GM21447 (cell line): ENCODE results near the gene DDT.
"Not testable (repeated sequence)": the region's sequence is repeated elsewhere in the genome, so short reads cannot be mapped to it uniquely, and the experiment has no call there.

ENCODE experiments used
- ATAC-seq: cut with Tn5 transposase; IDR thresholded peaks from one replicate; pipeline ENCODE4 v1.9.1; 2021; ENCODE audit not compliant: unreplicated experiment

DDT gene

GRCh38 chr22:23974345-23974744, at the start of gene DDT:
Gene DDT, minus strand, starts transcription at chr22:23974441. Its CDS starts 27 bp downstream, at chr22:23974414.
- ATAC-seq, result peak; percentile 84

DNA sequence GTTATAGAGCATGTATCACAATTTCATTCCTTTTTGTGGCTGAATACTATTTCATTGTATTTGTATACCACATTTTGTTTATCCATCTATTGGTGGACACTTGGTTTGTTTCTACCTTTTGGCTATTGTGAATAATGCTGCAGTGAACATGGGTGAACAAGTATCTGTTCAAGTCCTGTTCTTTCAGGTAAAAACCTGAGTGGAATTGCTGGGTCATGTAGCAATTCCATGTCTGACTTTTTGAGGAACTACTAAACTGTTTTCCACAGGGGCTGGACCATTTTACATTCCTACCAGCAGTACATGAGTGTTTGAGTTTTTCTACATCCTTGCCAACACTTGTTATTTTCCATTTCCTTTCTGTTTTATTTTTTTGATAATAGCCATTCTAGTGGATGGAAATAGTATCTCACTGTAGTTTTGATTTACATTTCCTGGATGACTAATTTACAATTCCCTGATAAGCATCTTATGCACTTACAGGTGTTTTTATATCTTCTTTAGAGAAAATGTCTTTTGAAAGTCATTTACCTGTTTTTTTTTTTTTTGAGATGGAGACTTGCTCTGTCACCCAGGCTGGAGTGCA, 49.1 kb upstream of the DDT start:
- ATAC-seq, result no peak

- no peak for ATAC-seq
These were observed 47.1 kb upstream of the DDT start for GRCh38 chr22:24021304-24021703.

DNA sequence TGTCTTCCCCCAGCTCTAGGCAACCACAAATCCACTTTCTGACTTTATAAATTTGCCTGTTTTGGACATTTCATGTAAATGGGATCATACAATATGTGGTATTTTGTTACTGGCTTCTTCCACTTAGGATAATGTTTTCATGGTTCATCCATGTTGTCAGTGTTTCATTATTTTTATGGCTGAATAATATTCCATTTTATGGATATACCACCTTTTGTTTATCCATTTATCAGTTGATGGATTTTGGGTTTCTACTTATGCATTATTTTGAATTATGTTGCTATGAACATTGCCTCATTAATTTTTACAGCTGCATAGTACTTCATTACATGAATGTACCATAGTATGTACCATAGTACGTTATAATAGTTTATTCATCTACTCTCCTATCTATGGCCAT, 41.9 kb upstream of the DDT start:
- ATAC-seq, result no peak

DNA sequence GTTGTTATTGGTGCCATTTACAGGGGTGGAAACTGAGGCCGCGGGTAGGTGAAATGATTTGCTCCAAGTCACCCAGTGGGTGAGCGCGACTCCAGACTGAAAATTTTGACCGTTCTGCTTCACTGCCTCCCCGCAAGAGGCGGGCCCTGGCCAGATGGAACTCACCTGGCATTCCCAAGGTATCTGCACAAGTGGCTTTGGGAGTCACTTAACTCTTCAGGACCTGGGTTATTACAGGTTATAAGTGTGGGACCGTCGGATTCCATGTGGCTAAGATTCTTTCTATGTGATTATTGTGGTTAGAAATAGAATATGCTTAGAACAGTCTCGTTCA, 37.5 kb upstream of the DDT start:
- ATAC-seq, result peak; percentile 10

- no peak for ATAC-seq
These were observed 35.8 kb upstream of the DDT start for GRCh38 chr22:24010018-24010391.

DNA sequence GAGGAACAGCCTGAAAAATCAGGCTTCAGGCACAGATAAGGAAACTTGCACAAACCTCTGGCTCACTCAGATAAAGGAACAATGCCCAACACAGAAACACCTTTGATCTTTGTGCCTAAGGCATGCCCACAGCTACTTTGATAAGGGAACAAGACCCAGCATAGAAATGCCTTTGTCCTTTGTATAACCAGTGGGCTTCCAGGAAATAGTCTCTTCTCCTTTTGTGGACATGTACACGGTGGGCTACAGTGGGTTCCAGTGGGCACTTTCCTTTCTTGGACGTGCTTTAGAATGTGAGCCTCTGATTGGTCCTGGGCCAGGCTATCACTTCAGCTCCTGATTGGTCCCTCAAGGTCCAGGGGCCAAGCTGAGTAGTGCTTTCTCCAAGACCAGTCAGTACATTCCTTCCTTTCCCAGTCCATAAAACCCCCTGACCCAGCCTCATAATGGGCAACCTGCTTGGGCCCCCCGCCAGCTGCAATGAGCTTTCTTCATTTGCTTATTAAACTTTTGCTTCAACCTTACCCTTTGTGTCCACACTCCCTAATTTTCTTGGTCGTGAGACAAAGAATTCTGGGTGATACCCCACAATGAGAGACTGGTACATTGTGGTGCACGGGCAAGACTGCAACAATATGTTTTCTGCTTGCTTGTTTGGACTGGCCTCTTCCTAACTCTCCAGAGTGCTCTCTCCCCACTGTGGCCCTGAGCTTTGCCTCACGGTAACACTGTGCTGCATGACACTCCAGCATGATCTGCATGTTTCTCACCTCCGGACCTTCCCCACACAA, 35.2 kb upstream of the DDT start:
- ATAC-seq, result no peak

DNA sequence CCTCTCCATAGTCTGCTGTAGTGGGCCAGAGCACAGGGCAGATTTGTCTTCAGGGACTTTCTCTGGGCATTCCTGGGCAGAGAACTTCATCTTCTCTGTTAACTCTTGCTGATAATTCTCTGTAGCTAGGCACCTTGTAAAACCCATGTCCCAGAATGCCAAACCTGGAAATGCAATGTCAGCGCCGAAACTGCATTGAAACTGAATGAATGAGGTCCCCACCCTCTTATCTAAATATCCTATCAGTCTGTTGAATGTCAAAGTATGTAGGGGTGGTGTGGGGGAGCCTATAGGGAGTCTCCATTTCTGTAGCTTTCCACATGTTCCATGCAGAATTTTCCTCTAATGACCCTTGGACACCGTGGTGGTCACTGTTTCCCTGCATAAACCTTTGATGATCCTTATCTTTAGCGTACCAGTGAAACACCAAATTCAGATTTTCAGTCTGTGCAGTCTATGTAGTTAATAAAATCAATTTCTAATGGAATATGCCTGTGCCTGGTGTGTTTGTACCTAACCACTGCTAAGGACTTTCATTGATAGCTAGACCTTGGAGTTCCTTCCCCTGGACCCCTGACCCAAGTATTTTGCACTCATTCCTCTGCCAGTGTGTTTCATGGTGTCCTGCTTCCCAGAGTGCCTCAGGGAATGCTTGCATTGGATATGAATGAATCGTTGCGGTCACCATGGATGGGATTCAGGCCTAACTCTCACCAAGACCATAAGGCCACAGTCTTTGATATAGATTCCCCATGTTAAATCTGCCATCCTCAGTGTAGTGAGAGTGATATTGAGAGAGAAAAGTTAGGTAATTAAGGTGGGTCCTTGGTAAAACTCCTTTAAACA, 34.4 kb upstream of the DDT start:
- no peak for ATAC-seq

GRCh38 chr22:24008022-24008283, 33.7 kb upstream of the DDT start:
- no peak for ATAC-seq

DNA sequence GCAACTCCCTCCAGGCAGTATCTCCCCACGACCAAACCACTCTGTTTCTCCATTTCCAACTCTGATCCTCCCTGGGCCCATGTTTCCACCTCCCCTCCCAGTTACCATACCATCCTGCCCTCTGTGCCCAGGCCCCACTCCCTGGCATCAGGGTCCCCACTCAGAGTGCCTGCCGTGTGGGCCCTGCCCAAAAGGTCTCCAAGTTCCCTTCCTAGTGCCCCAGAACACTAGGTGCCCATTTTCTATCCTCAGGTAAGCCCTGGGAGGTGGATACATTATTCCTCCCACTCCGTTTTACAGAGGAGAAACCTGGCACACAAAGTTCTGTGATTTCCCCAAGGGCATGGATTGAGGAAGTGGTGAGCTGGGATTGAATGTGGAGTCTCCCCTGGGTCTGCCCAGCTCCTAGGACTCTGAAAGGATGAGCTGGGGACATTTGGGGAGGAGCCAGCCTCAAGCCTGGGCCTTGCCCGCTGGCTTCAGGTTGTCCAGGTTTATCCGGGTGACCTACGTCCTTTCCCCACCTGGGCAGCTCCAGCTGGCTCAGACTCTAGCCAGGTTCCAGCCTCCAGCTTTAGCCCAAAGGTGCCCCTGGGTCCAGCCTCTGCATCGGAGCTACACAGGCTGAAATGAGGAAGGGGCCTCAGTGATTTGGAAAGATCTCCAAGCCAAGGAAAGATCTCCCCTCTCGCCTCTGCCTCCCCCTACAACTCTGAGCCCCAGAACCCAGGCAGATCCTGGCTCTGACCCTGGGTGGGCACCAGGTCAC, 33.2 kb upstream of the DDT start:
- no peak for ATAC-seq

DNA sequence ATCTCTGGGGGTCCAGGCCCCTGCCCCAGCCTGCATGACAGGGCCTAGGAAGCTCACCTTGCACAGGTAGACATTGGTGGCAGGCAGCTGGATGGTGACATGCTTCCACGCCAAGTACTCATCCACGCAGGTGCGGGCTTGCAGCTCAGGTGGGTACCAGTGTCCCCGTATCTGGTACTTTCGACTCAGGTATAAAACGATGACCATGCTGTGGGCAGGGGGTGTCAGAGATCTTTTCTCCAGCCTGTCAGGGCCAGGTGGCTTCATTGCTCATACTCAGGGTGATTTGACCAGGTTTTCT, 32.6 kb upstream of the DDT start:
- no peak for ATAC-seq

DNA sequence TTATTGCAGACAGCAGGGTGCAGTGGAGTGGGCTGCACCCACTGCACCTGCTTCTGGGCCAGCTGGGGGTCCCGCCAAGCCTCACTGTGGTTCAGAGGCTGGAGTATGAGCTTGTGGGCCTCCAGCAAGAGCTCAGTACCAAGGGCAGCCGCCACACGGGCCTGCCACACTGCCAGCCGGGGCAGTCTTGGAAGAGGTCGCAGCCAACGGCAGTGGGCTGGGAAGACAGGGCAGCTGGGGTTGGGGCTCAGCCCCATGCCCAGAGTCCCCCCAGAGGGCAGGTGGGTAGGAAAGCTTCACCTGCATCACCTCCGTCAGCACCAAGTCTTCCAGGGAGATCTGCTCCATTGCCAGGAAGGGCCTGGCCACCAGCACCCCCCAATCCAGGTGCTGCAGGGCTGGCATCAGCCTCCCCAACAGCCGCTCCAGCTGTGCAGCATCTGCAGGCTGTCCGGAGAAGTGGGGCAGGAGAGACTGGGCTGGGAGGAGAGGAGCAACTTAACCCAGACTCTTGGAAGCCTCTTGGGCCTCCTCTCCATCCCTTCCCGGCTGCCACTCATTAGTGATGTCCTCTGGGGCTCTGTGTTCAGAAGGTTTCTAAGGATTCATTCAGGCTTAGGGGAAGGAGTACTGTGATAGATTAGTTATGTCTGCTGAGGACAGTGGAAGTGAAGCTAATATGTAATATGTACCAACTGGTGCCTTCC, 32.1 kb upstream of the DDT start:
- ATAC-seq, result no peak

GRCh38 chr22:24005201-24005600, 31.0 kb upstream of the DDT start, which contains the start of gene GSTT4:
Gene GSTT4, minus strand, starts transcription at chr22:24005453. Its CDS starts 97 bp downstream, at chr22:24005356.
- ATAC-seq, result no peak

DNA sequence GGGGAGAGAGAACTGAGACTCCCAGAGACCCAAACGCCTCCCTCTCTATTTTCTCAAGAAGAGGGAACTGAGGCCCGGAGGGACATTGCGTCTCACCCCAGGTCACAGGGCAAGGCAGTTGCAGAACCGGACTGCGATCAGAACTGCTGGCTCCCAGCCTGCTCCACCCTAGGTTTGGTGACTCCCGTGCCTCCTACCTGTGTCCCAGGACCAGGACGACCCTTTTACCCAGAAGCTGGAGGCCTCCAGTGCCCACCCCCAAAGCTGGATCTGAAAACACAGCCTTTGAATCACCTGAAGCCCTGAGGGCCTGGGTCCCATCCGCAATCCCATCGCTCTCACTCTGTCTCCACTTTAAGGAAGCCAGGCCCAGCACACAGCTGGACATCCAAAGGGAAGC, 29.6 kb upstream of the DDT start:
- no peak for ATAC-seq

- ATAC-seq, result no peak
These were observed 28.6 kb upstream of the DDT start for GRCh38 chr22:24002851-24003250.

- no peak for ATAC-seq
These were observed 28.0 kb upstream of the DDT start for GRCh38 chr22:24002272-24002671.

DNA sequence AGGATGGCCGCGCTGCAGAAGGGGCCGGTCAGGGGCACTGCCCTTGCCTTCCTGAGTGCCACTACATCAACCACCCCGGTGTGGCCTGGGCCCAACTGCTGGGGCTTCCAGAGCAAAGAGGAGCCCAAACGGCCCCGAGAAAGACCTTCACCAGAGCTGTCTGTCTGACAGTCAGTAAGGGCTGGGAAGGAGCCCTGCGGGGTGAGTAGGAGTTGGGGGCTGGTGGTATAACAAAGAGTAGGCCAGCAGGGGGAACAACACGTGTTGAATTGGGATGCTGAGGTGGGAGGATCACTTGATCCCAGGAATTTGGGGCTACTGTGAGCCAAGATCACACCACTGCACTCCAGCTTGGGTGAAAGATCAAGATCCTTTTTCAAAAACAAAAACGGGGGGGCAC, 27.1 kb upstream of the DDT start:
- ATAC-seq, result no peak

GRCh38 chr22:23999779-24000178, 25.5 kb upstream of the DDT start:
- ATAC-seq, result not testable (repeated sequence)

DNA sequence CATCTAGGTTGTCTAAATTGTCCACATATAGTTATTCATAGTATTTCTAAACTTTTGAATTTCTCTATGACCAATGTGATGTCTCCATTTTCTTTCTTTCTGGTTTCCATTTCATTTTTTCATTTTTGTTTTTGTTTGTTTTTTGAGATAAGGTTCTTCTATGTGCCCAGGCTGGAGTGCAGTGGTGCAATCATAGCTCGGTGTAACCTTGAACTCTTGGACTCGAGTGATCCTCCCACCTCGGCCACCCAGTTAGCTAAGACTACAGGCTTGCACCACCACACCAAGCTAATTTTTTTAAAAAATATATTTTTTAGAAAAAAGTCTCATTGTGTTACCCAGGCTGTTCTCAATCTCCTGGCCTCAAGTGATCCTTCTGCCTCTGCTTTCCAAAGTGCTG, 22.9 kb upstream of the DDT start:
- no peak for ATAC-seq

DNA sequence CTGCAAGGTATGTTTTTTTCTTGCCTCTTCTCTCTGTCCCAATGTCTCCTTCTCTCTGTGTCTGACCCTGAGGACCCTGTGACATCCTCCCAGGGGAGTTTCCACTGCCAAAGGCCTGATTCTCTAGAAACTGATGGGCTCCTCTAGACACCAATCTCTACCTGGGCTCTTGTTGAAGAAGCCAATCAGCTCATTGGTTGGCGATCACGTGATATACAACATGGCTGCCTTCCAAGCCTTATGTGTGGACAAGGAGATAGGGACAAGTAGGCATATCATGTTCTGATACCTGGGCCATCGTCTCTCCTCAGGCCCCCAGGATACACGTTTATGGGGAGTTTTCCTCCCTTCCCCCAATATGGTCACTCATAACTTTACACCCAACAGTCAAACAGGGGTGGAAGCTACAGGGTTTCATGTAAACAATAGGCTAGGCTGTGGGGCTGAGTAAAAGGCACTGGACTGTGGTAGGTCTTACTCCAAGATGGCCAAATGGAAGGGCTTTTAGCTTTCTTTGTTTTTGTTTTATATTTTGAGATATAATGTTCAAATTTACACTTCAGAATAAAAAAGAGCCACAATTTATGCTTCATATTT, 19.4 kb upstream of the DDT start:
- not testable (repeated sequence) for ATAC-seq

GRCh38 chr22:23993080-23993479, 18.8 kb upstream of the DDT start:
- not testable (repeated sequence) for ATAC-seq
